Measurements from ENCODE around the gene SHMT2.

The SHMT2 gene

GRCh38 chr12:57229634-57230380 is at the start of gene SHMT2:
Gene SHMT2 (plus strand): TSS chr12:57229711. CDS start chr12:57229779, 68 bp downstream.
- DNase-seq (ENCODE audit: low spot score): peak; percentile 100

DNA sequence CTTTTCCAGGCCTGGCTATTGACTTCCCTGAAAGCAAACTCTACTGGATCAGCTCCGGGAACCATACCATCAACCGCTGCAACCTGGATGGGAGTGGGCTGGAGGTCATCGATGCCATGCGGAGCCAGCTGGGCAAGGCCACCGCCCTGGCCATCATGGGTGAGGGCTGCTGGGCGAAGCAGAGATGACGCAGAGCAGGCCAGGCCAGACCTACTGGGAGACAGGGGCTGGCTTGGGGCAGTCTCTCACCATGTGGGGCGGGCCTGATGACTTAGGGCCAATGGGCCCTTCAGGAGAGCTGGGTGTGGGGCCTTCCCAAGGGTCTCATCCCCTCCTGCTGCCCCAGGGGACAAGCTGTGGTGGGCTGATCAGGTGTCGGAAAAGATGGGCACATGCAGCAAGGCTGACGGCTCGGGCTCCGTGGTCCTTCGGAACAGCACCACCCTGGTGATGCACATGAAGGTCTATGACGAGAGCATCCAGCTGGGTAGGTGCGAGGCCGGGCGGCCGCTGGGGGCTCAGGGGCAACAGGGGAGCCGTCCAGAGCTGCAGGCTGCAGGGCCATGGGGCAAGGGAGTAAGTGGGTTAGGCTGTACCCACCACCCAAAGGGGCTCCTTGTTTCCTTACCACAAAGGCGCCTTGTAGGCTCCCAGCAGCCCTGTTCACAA is 49.1 kb upstream of the SHMT2 start:
- no peak for DNase-seq (ENCODE audit: low spot score)

DNA sequence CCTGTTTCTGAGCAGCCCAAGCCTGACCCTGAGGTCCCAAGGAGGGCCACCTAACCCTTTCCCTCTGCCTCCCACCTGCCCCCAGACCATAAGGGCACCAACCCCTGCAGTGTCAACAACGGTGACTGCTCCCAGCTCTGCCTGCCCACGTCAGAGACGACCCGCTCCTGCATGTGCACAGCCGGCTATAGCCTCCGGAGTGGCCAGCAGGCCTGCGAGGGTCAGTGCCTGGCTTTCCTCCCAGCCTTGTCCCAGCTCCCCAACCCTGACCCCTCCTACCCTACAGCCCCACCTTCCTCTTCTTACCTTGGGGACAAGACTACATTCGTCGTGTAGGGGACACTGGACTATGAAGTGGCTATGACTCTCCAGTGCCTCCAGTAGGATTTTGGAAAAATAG is 48.4 kb upstream of the SHMT2 start:
- DNase-seq (ENCODE audit: low spot score): no peak

DNA sequence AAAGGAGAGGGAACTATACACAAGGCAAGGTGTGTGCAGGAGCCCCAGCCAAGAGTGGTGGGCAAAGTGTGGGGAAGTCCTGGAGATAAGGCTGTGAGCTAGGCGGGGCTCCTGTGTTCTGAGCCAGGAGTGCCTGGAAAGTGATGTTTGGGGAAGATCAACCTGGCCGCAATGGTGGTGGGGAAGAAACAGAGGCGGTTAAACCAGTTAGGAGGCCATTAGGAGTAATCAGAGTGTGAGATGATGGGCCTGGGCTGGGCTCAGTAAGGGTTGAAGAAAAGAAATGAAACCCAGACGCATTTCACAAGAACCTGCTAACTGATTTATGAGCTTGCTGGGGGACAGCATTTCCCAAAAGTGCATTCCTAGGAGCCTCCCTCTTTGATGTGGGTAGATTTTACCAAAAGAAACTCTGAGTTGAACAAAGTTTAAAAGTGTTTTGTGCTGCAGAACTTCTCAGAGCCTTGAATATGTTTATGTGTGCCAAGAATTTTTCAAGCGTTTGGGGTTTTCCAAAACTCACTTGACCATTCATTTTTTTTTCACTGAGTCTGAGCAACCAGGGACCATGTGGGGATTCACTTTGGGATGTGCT is 47.9 kb upstream of the SHMT2 start:
- no peak for DNase-seq (ENCODE audit: low spot score)

GRCh38 chr12:57182918-57183575 is 46.5 kb upstream of the SHMT2 start:
- peak; percentile 81 for DNase-seq (ENCODE audit: low spot score)

GRCh38 chr12:57183939-57184725 is 45.4 kb upstream of the SHMT2 start:
- no peak for DNase-seq (ENCODE audit: low spot score)

- no peak for DNase-seq (ENCODE audit: low spot score)
These were observed 44.1 kb upstream of the SHMT2 start for GRCh38 chr12:57185403-57185802.

DNA sequence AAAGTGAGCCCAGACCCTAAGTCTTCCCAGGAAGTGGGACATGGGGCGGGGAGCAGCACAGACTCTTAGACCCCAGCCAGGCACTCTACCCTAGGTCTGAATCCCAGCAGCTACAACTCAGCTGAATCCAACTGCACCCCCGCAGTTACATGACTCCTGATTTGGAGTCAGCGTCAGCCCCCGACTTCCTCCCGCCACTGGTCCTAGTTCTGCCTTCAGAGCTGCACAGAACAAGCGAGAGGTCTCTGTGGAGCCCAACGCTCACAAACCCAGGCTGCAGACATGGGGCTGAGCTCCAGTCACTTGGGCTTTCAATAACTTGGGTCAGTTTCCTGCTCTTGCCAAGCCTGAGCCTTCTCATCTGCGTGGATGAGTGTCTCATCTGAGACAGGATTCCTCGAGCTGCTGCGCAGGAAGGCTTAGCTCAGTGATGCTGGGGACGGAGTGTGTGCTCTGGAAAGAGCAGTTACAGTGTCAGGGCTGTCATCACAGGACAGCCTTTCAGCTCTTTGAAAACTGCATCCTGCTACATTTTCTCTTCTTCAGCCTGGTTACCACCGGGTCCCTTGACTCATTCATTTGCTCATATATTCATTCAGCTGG is 43.5 kb upstream of the SHMT2 start:
- no peak for DNase-seq (ENCODE audit: low spot score)

GRCh38 chr12:57187222-57188089 is 42.1 kb upstream of the SHMT2 start:
- DNase-seq (ENCODE audit: low spot score): no peak

GRCh38 chr12:57188090-57188425 is 41.5 kb upstream of the SHMT2 start:
- no peak for DNase-seq (ENCODE audit: low spot score)

GRCh38 chr12:57190037-57190436 is 39.5 kb upstream of the SHMT2 start:
- no peak for DNase-seq (ENCODE audit: low spot score)

GRCh38 chr12:57190821-57191220 is 38.7 kb upstream of the SHMT2 start:
- DNase-seq (ENCODE audit: low spot score): no peak

GRCh38 chr12:57191410-57191809 is 38.1 kb upstream of the SHMT2 start:
- no peak for DNase-seq (ENCODE audit: low spot score)

- no peak for DNase-seq (ENCODE audit: low spot score)
These were observed 36.6 kb upstream of the SHMT2 start for GRCh38 chr12:57192920-57193319.

GRCh38 chr12:57193706-57194245 is 35.7 kb upstream of the SHMT2 start:
- DNase-seq (ENCODE audit: low spot score): no peak

- DNase-seq (ENCODE audit: low spot score): no peak
These were observed 35.3 kb upstream of the SHMT2 start for GRCh38 chr12:57194253-57194652.

DNA sequence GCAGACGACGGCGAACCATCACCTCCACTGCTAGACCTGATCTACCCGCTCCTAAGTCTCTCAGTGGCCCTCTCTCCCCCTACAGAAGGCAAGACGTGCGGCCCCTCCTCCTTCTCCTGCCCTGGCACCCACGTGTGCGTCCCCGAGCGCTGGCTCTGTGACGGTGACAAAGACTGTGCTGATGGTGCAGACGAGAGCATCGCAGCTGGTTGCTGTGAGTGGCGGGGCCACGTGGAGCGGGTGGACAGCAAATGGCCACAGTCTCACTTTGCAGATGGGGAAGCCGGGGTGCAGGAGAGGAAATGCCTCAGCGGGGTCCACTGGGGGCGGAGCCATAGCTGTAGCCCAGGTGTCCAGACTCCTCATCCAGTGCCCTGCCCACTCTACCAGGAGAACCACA is 34.3 kb upstream of the SHMT2 start:
- DNase-seq (ENCODE audit: low spot score): no peak

DNA sequence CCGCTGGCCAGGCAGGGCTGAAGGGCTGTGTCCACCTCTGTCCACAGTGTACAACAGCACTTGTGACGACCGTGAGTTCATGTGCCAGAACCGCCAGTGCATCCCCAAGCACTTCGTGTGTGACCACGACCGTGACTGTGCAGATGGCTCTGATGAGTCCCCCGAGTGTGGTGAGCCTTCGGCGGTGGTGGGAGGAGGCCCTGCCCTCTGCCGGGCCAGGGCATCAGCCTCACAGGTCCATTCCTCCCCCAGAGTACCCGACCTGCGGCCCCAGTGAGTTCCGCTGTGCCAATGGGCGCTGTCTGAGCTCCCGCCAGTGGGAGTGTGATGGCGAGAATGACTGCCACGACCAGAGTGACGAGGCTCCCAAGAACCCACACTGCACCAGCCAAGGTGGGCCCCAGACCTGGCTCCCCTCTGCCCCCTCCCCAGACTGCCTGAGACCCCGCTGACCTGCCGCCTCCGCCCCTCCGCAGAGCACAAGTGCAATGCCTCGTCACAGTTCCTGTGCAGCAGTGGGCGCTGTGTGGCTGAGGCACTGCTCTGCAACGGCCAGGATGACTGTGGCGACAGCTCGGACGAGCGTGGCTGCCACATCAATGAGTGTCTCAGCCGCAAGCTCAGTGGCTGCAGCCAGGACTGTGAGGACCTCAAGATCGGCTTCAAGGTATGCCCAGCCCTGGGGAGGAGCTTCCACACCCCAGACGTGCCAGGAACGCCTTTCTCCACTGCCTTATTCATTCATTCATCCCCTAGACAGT is 33.7 kb upstream of the SHMT2 start:
- no peak for DNase-seq (ENCODE audit: low spot score)

- DNase-seq (ENCODE audit: low spot score): no peak
These were observed 33.1 kb upstream of the SHMT2 start for GRCh38 chr12:57196439-57196838.

- DNase-seq (ENCODE audit: low spot score): no peak
These were observed 32.6 kb upstream of the SHMT2 start for GRCh38 chr12:57196956-57197355.

Measured in COLO829 (cell line).